ENCODE results near the gene GPR15.
A peak's percentile ranks its signal among the peaks of the same experiment; 100 is the strongest.

The GPR15 gene

DNA sequence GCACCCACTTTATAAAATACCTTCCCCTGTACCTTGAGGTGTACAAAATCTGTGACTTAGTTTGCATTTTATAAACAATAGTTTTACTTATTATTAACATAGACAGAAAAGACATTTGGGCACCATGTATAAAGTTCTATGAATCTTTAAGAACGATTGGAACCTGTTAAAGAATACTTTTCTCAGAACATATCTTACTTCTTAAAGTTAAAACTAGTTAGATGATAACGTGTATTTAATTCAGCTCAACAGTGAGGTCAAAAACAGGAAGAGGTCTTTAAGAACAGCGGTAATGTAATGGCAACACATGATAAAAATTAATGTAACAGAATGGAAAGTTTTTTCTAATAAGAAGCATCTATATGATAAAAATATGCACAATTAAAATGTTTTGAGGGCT lies 36.6 kb downstream of the GPR15 start:
- no peak overlapping the region for H3K4me3 ChIP-seq (replicated peaks in 1 of 2; ENCODE audit: low read depth in 2 of 2, low read length in 2 of 2)

DNA sequence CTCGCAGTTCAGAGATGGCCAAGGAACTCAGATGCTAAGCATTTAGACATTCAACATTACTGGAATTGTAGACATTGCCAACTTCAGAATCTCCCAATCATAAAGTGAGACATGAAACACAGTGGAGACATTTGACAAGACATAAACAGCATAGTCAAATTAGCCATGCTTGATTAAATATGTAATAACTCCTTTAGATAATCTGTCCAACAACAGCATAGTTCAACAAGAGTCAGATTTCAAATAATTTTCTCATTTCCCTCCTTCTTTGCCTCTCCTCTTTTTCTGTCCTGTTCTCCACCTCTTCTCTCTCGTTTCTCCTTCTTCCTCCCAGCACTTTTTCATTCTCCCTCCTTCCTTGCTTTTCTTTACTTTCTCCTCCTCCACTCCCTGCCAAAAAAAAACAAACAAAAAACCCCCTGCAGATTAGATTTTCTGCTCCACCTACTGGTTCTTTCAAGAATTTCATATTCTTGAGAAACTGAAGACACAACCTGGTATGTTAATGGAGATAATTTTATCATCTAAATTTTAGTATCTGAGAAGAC lies 41.5 kb downstream of the GPR15 start:
- TF ChIP-seq, protein P1, sequence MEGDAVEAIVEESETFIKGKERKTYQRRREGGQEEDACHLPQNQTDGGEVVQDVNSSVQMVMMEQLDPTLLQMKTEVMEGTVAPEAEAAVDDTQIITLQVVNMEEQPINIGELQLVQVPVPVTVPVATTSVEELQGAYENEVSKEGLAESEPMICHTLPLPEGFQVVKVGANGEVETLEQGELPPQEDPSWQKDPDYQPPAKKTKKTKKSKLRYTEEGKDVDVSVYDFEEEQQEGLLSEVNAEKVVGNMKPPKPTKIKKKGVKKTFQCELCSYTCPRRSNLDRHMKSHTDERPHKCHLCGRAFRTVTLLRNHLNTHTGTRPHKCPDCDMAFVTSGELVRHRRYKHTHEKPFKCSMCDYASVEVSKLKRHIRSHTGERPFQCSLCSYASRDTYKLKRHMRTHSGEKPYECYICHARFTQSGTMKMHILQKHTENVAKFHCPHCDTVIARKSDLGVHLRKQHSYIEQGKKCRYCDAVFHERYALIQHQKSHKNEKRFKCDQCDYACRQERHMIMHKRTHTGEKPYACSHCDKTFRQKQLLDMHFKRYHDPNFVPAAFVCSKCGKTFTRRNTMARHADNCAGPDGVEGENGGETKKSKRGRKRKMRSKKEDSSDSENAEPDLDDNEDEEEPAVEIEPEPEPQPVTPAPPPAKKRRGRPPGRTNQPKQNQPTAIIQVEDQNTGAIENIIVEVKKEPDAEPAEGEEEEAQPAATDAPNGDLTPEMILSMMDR (IDR thresholded peaks at IDR 0.05; ENCODE audit: low read depth, low read length), result peak; percentile 53
- DNase-seq (ENCODE audit: low read depth in 2 of 2), result peak; percentile 55
- H3K4me3 ChIP-seq (replicated peaks in 1 of 2; ENCODE audit: low read depth in 2 of 2, low read length in 2 of 2), result no peak overlapping the region

More for the DNA sequence above, 36.6 kb downstream of the GPR15 start:
- DNase-seq (ENCODE audit: low read depth in 2 of 2), result no peak
- TF ChIP-seq, protein P1 (IDR thresholded peaks at IDR 0.05; ENCODE audit: low read depth, low read length), result no peak

DNA sequence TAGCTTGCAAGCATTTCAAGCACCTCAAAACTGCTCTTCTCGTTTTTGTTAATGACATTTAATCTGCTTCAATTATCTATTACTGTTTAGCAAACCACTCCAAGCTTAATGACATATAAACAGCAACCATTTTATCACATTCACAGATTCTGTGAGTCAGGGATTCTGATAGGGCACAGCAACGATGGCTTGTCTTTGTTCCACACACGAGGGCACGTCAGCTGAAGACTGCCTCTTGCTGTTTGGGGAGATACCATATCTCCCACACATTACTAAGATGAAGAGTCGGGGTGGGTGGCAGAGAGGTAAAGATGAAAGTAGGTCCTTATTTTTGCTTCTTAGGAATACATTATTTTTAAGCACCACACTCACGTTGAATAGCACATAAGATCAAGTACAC lies 42.4 kb downstream of the GPR15 start:
- no peak overlapping the region for H3K4me3 ChIP-seq (replicated peaks in 1 of 2; ENCODE audit: low read depth in 2 of 2, low read length in 2 of 2)
- TF ChIP-seq, protein P1 (IDR thresholded peaks at IDR 0.05; ENCODE audit: low read depth, low read length), result no peak
- DNase-seq (ENCODE audit: low read depth in 2 of 2), result no peak

DNA sequence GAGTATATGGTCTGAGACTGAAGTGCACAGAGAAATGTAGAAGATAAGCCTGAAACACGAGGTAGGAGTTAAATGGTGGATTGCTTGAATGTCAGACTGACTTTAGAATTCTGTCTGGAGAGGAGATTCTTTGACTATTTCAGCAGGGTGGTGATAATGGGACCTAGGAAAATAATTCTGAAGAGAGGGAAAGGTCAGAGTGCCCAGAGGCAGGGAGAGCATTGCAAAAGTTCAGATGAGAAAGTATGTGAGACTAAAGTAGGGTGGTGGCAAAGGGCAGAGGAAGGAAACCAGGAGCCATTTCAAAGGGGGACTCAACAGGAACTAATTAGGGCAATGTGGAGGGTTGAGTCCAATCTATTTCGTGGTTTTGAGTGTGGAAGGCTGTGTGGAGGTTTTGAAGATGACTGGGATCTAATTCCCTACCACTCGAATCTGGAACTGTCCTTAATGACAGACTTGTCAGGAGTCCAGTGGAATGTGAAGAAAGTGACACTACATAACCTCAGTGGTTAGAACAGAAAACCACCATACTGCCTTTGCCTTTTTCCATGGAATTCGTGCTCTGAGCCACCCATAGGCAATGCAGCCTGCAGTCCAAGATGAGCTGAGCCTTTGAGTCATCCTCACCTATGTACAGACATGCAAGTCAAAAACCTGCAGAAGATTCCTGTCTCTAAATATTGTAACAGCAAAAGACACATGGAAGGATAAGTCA lies 45.6 kb downstream of the GPR15 start:
- H3K4me3 ChIP-seq (replicated peaks in 1 of 2; ENCODE audit: low read depth in 2 of 2, low read length in 2 of 2), result no peak overlapping the region
- TF ChIP-seq, protein P1 (IDR thresholded peaks at IDR 0.05; ENCODE audit: low read depth, low read length), result no peak
- peak; percentile 25 to 41 for DNase-seq (ENCODE audit: low read depth in 2 of 2)

DNA sequence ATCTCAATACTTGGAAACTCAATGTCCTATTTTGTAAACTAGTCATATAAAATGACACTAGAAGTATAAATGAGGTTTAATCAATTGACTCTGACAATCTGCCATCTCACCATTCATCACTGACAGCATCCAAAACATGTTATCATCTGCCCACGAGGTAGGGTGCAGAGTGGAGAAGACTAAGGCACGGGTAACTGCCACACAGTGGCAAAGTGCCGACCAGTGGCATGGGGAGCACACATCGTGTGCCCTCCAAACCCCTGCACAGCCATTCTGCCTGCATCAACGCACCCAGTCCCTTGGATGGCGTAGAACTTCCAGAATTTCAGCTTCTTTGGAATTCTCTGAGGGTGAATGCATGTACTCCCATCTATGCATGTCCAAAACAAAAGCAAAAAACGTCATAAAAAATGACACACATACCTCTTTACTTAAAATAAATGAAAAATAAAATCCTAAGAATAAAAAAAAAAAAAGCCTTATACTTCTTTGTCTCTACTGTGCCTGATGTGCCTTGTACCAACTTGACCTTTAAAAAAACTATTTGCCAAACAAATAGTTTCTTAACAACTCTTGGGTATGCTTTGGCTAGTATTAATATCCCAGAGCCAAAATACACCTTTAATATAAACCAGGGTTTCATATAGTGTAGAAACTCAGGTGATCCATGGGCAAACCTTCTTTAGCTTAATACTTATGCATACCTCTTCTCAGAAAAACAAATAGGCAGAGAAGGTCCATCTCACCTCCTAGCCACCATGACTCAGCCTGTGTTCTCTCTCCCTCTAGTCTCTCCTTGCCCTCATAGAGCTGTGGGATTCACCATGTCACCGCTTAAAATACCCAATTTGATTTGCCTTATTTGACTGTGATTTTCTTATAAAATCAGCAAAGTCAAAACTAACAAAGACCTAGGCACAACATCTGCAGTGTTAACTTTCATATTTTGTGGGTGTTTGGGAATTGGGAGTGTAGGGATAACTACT lies 48.9 kb downstream of the GPR15 start:
- TF ChIP-seq, protein P1 (IDR thresholded peaks at IDR 0.05; ENCODE audit: low read depth, low read length), result no peak
- no peak overlapping the region for H3K4me3 ChIP-seq (replicated peaks in 1 of 2; ENCODE audit: low read depth in 2 of 2, low read length in 2 of 2)
- DNase-seq (ENCODE audit: low read depth in 2 of 2), result no peak

DNA sequence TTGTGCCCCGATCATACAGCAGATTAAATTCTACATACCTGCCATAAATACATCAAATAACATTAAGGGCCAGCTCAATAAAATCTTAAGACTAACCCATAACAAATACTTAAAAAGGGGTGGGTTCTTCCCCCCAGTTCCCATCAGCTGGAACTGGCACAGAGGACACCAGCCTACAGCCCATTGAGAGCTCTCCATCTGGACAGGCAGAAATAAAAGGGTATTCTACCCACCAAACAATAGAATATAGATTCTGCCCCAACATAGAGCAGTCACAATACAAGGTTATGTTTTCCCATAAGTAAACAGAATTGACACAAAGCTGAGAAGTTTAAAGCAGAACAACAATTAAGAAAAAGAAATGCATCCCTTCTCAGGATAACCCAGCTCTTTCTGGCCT lies 49.7 kb downstream of the GPR15 start:
- H3K4me3 ChIP-seq (replicated peaks in 1 of 2; ENCODE audit: low read depth in 2 of 2, low read length in 2 of 2), result no peak overlapping the region
- DNase-seq (ENCODE audit: low read depth in 2 of 2), result no peak
- TF ChIP-seq, protein P1 (IDR thresholded peaks at IDR 0.05; ENCODE audit: low read depth, low read length), result no peak
